Naive thymus-derived CD4-positive, alpha-beta T cell (primary cell): ENCODE measurements around the gene CDH23. TPM values are rescaled to one million over a fixed set of nuclear protein-coding genes. Genes with fewer than 3 reads are reported as not detected.
"Not testable (repeated sequence)": the region's sequence is repeated elsewhere in the genome, so short reads cannot be mapped to it uniquely, and the experiment has no call there.

Source experiments
- ATAC-seq: fragments of 150-1000 bp; cut with Tn5 transposase; 2 replicates; pipeline ENCODE4 v1.10.0; 2021; ENCODE audit warnings: mild to moderate bottlenecking, moderate library complexity
- CTCF ChIA-PET: fragments of 350-600 bp; sonication (Branson Sonifier 250); formaldehyde crosslinking; loops from one replicate; lab custom pipeline; 2021; ENCODE audit warnings: antibody characterized with exemption; lab: Charles Lee
- POLR2A ChIA-PET: fragments of 350-600 bp; sonication (Branson Sonifier 250); formaldehyde crosslinking; loops from one replicate; lab custom pipeline; 2021; ENCODE audit warnings: antibody characterized with exemption, inconsistent platforms; lab: Charles Lee
- DNase-seq, 9 donors: peaks; one replicate each; pipeline versions ENCODE4 v3.0.0 to v3.0.0-alpha.2; 2020 to 2022; ENCODE audit warnings: mixed read lengths in 1 of 9
- H3K27ac ChIP-seq: one replicate; pipeline ENCODE4 v1.7.0; 2013; ENCODE audit warnings: mild to moderate bottlenecking, low read depth, low read length, moderate library complexity
- H3K27me3 ChIP-seq, 2 donors: one replicate each; pipeline ENCODE4 v1.7.0; 2013; ENCODE audit warnings: low read length in 2 of 2, mild to moderate bottlenecking in 2 of 2, moderate library complexity in 2 of 2; ENCODE audit not compliant: control insufficient read depth in 2 of 2, insufficient read depth in 2 of 2
- H3K36me3 ChIP-seq, 3 experiments: 1 replicate in 2 of 3; 2 replicates in 1 of 3; pipeline ENCODE4 v1.7.0; 2013; ENCODE audit warnings: low read length in 3 of 3, mild to moderate bottlenecking in 3 of 3, moderate library complexity in 1 of 3; ENCODE audit not compliant: insufficient read depth in 3 of 3, control insufficient read depth in 2 of 3
- H3K4me1 ChIP-seq, 2 donors: one replicate each; pipeline ENCODE4 v1.7.0; 2013; ENCODE audit warnings: low read length in 2 of 2, mild to moderate bottlenecking in 2 of 2, moderate library complexity in 1 of 2; ENCODE audit not compliant: control insufficient read depth in 2 of 2, insufficient read depth in 2 of 2
- H3K4me3 ChIP-seq: 2 replicates; pipeline ENCODE4 v1.7.0; 2013; ENCODE audit warnings: mild to moderate bottlenecking, low read length
- H3K9me3 ChIP-seq, 3 experiments: 1 replicate in 2 of 3; 2 replicates in 1 of 3; pipeline ENCODE4 v1.7.0; 2013; ENCODE audit warnings: low read length in 3 of 3; ENCODE audit not compliant: control insufficient read depth in 2 of 3
- H3K27ac Mint-ChIP-seq, 9 donors: one replicate each; pipeline ENCODE4 v1.8.0; 2020 to 2022; ENCODE audit warnings: mixed read lengths in 9 of 9, mild to moderate bottlenecking in 8 of 9, moderate library complexity in 5 of 9, inconsistent platforms in 2 of 9
- H3K27me3 Mint-ChIP-seq, 5 donors: one replicate each; pipeline ENCODE4 v1.8.0; 2021 to 2022; ENCODE audit warnings: mixed read lengths in 5 of 5, mild to moderate bottlenecking in 1 of 5
- H3K36me3 Mint-ChIP-seq, 5 donors: one replicate each; pipeline ENCODE4 v1.8.0; 2020 to 2022; ENCODE audit warnings: mixed read lengths in 5 of 5, mild to moderate bottlenecking in 3 of 5, inconsistent platforms in 1 of 5
- H3K4me1 Mint-ChIP-seq, 7 donors: one replicate each; pipeline ENCODE4 v1.8.0; 2020 to 2022; ENCODE audit warnings: mixed read lengths in 7 of 7, mild to moderate bottlenecking in 3 of 7, inconsistent platforms in 1 of 7
- H3K4me3 Mint-ChIP-seq, 10 donors: one replicate each; pipeline ENCODE4 v1.8.0; 2020 to 2022; ENCODE audit warnings: mild to moderate bottlenecking in 10 of 10, mixed read lengths in 10 of 10, moderate library complexity in 6 of 10, inconsistent platforms in 2 of 10
- H3K9me3 Mint-ChIP-seq, 11 donors: one replicate each; pipeline ENCODE4 v1.8.0; 2020 to 2022; ENCODE audit warnings: mixed read lengths in 11 of 11, mild to moderate bottlenecking in 4 of 11, inconsistent platforms in 1 of 11, moderate library complexity in 1 of 11
- intact Hi-C, 2 donors: fragments of 100-400 bp; cut with micrococcal nuclease; formaldehyde crosslinking; loops; one replicate each; pipeline ENCODE4 v1.15.1; 2023
- polyA plus RNA-seq, 2 donors: library from polyadenylated mRNA; unstranded; fragments of 300-500 nt; fragmentation: Illumina TruSeq; gene quantifications; one replicate each; pipeline ENCODE4 v1.2.3, GENCODE V29; 2021
- total RNA-seq, 6 experiments: library from RNA in 5 of 6; stranded (reverse) in 5 of 6; gene quantifications; 1 replicate in 5 of 6; 2 replicates in 1 of 6; pipeline ENCODE4 v1.2.3 and lab custom pipeline; 2021 to 2026

Gene CDH23
- total and polyA plus RNA-seq, 7 experiments from 2014 or later: 1.1 to 18.3 (median 7.9) TPM

- peak within 1 kb of the TSS; percentile 79 for H3K27ac ChIP-seq
- H3K27me3 Mint-ChIP-seq: no peaks in the 10 kb centered on the region
- H3K36me3 ChIP-seq: peaks cover 0 to 6% (median 0%) of the 10 kb centered on the region in 3 experiments
- H3K36me3 Mint-ChIP-seq: peaks cover 0 to 3% (median under 1%) of the 10 kb centered on the region in 5 donors
- DNase-seq: peak; percentile 96 to 99 (median 97)
- peak; percentile 98 for ATAC-seq
- POLR2A ChIA-PET: interaction anchor here (0.5 to 1.9 kb wide), 22 partner anchors 10 to 365 kb away, joined by 3 to 10 read pairs (median 4); partner anchors contain the start of genes ANAPC16 and VSIR
- intact Hi-C loops: loop anchor here (1.0 to 5.0 kb wide), 14 partner anchors 12 to 1449 kb away; partner anchors contain the start of genes DNAJB12 (in 2 of the 2), VSIR (in 2 of the 2), EIF4EBP2 (in 1 of the 2) and MCU (in 1 of the 2)
- peaks cover 34 to 50% (median 47%) of the 10 kb centered on the region in 7 donors for H3K4me1 Mint-ChIP-seq
- H3K4me3 ChIP-seq: peak within 1 kb of the TSS; percentile 92
- CTCF ChIA-PET: interaction anchor here (0.5 to 1.6 kb wide), 5 partner anchors 11 to 869 kb away, joined by 3 to 6 read pairs (median 3); no protein-coding TSS in a partner anchor
- no peaks in the 10 kb centered on the region for H3K27me3 ChIP-seq
- peaks cover 7 to 14% of the 10 kb centered on the region in 2 donors for H3K4me1 ChIP-seq
- peak within 1 kb of the TSS; percentile 91 to 99 (median 96) for H3K4me3 Mint-ChIP-seq
- H3K9me3 Mint-ChIP-seq: peaks cover 0 to 2% (median 0%) of the 10 kb centered on the region in 11 donors
- peak within 1 kb of the TSS; percentile 79 to 96 (median 86) for H3K27ac Mint-ChIP-seq
- H3K9me3 ChIP-seq: no peaks in the 10 kb centered on the region
Observed at GRCh38 chr10:71850743-71851464, 454.2 kb downstream of the CDH23 start, which contains the start of gene PSAP. TSS of gene PSAP (minus strand) at chr10:71851251. CDS start at chr10:71851221, 30 bp downstream.

GRCh38 chr10:71851465-71852095, 454.9 kb downstream of the CDH23 start:
- not testable (repeated sequence) for ATAC-seq, H3K27me3 Mint-ChIP-seq, DNase-seq, H3K36me3 ChIP-seq, H3K36me3 Mint-ChIP-seq, H3K9me3 Mint-ChIP-seq, H3K27me3 ChIP-seq, H3K9me3 ChIP-seq
- CTCF ChIA-PET: interaction anchor here (0.5 to 0.9 kb wide), 3 partner anchors 10 to 868 kb away, joined by 3 read pairs; no protein-coding TSS in a partner anchor
- Histone ChIP-seq H3K27ac (peak overlapping the region; percentile 79), H3K4me3 (peak overlapping the region; percentile 92), H3K4me1 (peaks cover 7 to 14% of the 10 kb centered on the region in 2 donors)
- intact Hi-C loops: loop anchor here (1.0 to 5.0 kb wide), 14 partner anchors 12 to 1449 kb away; partner anchors contain the start of genes DNAJB12 (in 2 of the 2), VSIR (in 2 of the 2), EIF4EBP2 (in 1 of the 2) and MCU (in 1 of the 2)
- POLR2A ChIA-PET: interaction anchor here (0.7 to 1.9 kb wide), 15 partner anchors 9 to 364 kb away, joined by 3 to 10 read pairs (median 4); partner anchors contain the start of genes ANAPC16 and VSIR
- Mint-ChIP-seq H3K27ac (peak overlapping the region; percentile 79 to 96 (median 86)), H3K4me3 (peak overlapping the region; percentile 91 to 99 (median 96)), H3K4me1 (peaks cover 32 to 47% (median 44%) of the 10 kb centered on the region in 7 donors)

- POLR2A ChIA-PET: interaction anchor here (0.6 kb wide), 1 partner anchor 192 kb away, joined by 3 read pairs; no protein-coding TSS in a partner anchor
- ATAC-seq (no peak), DNase-seq (no peak)
- Histone ChIP-seq H3K9me3 (no peaks in the 10 kb centered on the region), H3K27me3 (no peaks in the 10 kb centered on the region), H3K4me1 (peaks cover 7 to 14% of the 10 kb centered on the region in 2 donors), H3K36me3 (peaks cover 0 to 6% (median 0%) of the 10 kb centered on the region in 3 experiments), H3K4me3 (no peak overlapping the region), H3K27ac (no peak overlapping the region)
- Mint-ChIP-seq H3K36me3 (peaks cover 0 to 3% (median 0%) of the 10 kb centered on the region in 5 donors), H3K9me3 (peaks cover 0 to 2% (median 0%) of the 10 kb centered on the region in 11 donors), H3K4me1 (peaks cover 24 to 39% (median 37%) of the 10 kb centered on the region in 7 donors), H3K4me3 (peak overlapping the region in 5 of 10 donors; percentile 10 to 99 (median 51)), H3K27ac (peak overlapping the region in 1 of 9 donors; percentile 47), H3K27me3 (no peaks in the 10 kb centered on the region)
- intact Hi-C loops: loop anchor here (5.0 kb wide), 4 partner anchors 45 to 1450 kb away; partner anchors contain the start of genes DNAJB12 (in 1 of the 2) and EIF4EBP2 (in 1 of the 2)
- CTCF ChIA-PET: no interaction called here
Observed at GRCh38 chr10:71852355-71852937, 455.7 kb downstream of the CDH23 start.

- intact Hi-C loops: loop anchor here (5.0 kb wide), 4 partner anchors 43 to 1452 kb away; partner anchors contain the start of genes DNAJB12 (in 1 of the 2) and EIF4EBP2 (in 1 of the 2)
- Histone ChIP-seq H3K9me3 (no peaks in the 10 kb centered on the region), H3K4me1 (peaks cover under 1 to 11% of the 10 kb centered on the region in 2 donors), H3K36me3 (peaks cover 0 to 6% (median 0%) of the 10 kb centered on the region in 3 experiments), H3K4me3 (no peak overlapping the region), H3K27me3 (no peaks in the 10 kb centered on the region), H3K27ac (no peak overlapping the region)
- H3K36me3 Mint-ChIP-seq: peaks cover 0 to 3% (median 0%) of the 10 kb centered on the region in 5 donors
- ChIA-PET POLR2A (interaction anchor here (1.0 kb wide), 1 partner anchor 8 kb away, joined by 3 read pairs; no protein-coding TSS in a partner anchor), CTCF (interaction anchor here (0.8 kb wide), 1 partner anchor 32 kb away, joined by 3 read pairs; no protein-coding TSS in a partner anchor)
- peaks cover 0 to 2% (median 0%) of the 10 kb centered on the region in 11 donors for H3K9me3 Mint-ChIP-seq
- no peak overlapping the region for H3K27ac Mint-ChIP-seq
- DNase-seq (no peak), ATAC-seq (no peak)
- no peak overlapping the region for H3K4me3 Mint-ChIP-seq
- H3K4me1 Mint-ChIP-seq: peaks cover 16 to 26% (median 22%) of the 10 kb centered on the region in 7 donors
- H3K27me3 Mint-ChIP-seq: no peaks in the 10 kb centered on the region
Observed at GRCh38 chr10:71854031-71854430, 457.3 kb downstream of the CDH23 start.

- H3K4me3 Mint-ChIP-seq: no peak overlapping the region
- no peaks in the 10 kb centered on the region for H3K4me1 ChIP-seq
- H3K36me3 ChIP-seq: no peaks in the 10 kb centered on the region
- H3K27me3 Mint-ChIP-seq: no peaks in the 10 kb centered on the region
- ChIA-PET CTCF (no interaction called here), POLR2A (no interaction called here)
- DNase-seq: no peak
- intact Hi-C loops: no loop called here
- H3K4me1 Mint-ChIP-seq: peaks cover 0 to 10% (median under 1%) of the 10 kb centered on the region in 7 donors
- H3K4me3 ChIP-seq: no peak overlapping the region
- no peaks in the 10 kb centered on the region for H3K36me3 Mint-ChIP-seq
- no peak for ATAC-seq
- H3K27ac Mint-ChIP-seq: peak overlapping the region in 2 of 9 donors; percentile 13 to 82
- H3K27ac ChIP-seq: no peak overlapping the region
- H3K9me3 Mint-ChIP-seq: no peaks in the 10 kb centered on the region
- H3K27me3 ChIP-seq: no peaks in the 10 kb centered on the region
- no peaks in the 10 kb centered on the region for H3K9me3 ChIP-seq
Observed at GRCh38 chr10:71856619-71857018, 459.9 kb downstream of the CDH23 start.
